HG03196 (cell line): ENCODE data around the gene GLI1.
"Not testable (repeated sequence)": the region's sequence is repeated elsewhere in the genome, so short reads cannot be mapped to it uniquely, and the experiment has no call there.

Source experiments
- ATAC-seq: cut with Tn5 transposase; IDR thresholded peaks from one replicate; pipeline ENCODE4 v1.9.1; 2021; ENCODE audit not compliant: unreplicated experiment

Gene GLI1

DNA sequence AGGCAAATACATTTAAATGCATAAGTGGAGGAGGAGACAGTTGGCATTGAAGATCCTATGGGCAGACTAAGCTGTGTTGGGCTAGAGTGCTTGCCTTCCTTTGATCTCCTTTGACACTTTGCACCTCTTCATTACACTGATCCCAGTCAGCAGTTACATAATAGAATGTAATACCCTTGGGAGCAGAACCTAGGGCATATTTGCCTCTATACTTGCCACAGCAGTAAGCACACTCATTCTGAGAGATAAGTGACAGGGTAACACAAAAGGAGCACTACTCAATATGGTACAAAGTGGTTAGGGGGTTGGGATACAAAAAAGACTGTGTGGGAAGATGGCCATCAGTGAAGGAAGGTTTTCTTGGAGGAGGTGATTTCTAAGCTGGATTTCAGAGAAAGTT, 37.2 kb downstream of the GLI1 start:
- ATAC-seq, result no peak

DNA sequence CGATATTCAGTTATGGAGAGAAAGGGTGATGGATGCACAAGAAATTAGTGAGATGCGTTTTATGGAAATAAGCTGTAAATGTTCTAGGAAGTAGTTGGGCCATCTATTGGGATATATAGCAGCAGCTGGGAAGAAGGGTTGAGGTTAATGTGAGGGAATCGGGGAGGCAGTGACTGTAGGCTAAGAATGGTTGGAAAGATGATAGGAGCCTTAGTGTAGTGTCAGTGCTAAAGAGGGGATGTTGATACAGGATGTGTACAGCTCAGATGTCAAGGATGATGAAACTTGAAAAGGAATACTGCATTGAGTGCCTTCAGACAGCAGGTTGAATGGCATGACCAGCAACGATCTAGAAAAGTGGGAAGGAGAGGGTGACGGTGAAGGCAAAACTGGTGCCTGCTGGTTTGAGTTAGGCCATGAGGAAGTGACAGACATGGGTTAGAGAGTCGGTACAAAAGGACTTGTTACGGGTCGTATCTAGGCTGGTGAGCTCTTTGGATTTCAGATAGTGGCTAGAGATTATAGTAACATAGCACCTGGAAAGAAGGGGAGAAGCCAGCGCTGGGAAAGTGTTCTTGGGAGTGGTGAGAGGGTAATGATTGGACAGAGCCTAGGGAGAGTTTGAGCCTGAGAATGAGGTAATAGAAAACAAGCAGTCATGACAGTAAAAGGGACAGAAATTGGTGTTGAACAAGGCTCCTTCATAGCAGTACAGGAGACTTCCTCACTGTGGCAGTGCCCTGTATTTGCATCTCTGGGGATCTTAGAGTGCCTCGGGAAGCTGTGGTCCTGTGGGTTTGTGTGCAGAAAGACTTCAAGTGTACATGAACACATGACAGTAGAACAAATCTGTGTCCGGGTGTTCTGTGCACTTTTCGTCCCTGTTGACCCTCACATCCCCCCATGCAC, 37.9 kb downstream of the GLI1 start:
- ATAC-seq, result no peak

DNA sequence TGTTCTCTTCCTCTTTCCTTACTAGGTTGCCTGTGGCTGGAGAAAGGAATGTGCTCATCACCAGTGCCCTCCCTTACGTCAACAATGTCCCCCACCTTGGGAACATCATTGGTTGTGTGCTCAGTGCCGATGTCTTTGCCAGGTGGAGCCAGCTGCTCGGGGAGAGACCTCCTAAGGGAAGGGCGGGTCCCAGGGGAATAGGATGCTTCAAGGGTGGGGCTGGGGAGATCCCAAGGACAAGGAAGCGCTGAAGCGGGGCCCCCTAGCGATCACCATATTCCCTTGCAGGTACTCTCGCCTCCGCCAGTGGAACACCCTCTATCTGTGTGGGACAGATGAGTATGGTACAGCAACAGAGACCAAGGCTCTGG, 38.5 kb downstream of the GLI1 start:
- no peak for ATAC-seq

DNA sequence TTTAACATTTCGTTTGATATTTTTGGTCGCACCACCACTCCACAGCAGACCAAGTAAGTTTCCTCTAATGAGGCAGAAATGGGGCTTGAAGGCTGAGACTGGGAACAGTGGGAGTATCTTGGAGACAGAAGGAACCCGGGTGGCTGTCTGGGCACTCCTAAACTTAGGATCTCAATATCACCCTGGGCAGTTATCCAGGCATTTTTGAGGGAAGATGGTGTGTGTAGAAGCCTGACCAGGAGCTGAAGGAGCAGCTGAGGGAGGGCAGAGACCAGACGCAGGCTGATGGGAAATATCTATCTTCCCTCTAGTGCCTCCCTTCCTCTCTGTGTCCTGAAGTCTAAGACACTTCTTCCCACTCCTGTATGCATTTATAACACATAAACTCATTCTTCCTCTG, 39.0 kb downstream of the GLI1 start:
- no peak for ATAC-seq

DNA sequence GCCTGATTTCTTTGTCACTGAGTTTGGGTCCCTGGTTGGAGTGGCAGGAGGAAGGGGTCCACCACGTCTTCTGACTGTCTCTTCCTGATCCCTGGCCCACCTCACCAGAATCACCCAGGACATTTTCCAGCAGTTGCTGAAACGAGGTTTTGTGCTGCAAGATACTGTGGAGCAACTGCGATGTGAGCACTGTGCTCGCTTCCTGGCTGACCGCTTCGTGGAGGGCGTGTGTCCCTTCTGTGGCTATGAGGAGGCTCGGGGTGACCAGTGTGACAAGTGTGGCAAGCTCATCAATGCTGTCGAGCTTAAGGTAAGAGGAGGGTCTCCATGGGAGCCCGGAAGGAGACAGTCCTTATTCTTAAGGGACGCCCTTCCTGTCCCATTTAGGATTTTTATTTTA, 40.6 kb downstream of the GLI1 start:
- no peak for ATAC-seq

DNA sequence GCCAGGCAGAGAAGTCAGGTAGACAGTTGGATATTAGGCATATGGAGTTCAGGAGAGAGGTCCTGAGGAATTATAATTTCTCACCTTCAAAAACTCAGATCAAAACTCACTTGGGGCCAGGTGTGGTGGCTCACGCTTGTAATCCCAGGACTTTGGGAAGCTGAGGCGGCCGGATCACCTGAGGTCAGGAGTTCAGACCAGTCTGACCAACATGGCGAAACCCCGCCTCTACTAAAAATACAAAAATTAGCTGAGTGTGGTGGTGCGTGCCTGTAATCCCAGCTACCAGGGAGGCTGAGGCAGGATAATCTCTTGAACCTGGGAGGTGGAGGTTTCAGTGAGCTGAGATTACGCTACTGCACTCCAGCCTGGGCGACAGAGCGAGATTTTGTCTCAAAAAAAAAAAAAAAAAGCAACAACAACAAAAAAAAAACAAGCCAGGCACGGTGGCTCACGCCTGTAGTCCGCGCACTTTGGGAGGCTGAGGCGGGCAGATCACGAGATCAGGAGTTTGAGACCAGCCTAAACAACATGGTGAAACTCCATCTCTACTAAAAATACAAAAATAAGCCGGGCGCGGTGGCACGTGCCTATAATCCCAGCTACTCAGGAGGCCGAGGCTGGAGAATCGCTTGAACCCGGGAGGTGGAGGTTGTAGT, 42.9 kb downstream of the GLI1 start:
- ATAC-seq, result not testable (repeated sequence)

DNA sequence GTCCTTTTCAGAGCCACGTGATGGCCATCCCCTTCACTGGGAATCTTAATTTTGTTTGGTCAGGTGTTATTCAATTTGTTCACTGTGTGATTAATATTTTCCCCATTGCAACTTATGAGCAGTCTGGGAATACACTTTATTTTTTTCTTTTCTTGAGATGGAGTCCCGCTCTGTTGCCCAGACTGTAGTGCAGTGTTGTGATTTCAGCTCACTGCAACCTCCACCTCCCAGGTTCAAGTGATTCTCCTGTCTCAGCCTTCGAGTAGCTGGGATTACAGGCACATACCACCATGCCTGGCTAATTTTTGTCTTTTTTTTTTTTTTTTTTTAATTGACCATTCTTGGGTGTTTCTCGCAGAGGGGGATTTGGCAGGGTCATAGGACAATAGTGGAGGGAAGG, 47.0 kb downstream of the GLI1 start:
- ATAC-seq, result not testable (repeated sequence)

DNA sequence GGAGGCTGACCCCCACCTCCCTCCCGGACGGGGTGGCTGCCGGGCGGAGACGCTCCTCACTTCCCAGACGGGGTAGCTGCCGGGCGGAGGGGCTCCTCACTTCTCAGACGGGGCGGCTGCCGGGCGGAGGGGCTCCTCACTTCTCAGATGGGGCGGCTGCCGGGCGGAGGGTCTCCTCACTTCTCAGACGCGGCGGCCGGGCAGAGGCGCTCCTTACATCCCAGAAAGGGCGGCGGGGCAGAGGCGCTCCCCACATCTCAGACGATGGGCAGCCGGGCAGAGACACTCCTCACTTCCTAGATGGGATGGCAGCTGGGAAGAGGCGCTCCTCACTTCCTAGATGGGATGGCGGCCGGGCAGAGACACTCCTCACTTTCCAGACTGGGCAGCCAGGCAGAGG, 48.2 kb downstream of the GLI1 start:
- not testable (repeated sequence) for ATAC-seq

DNA sequence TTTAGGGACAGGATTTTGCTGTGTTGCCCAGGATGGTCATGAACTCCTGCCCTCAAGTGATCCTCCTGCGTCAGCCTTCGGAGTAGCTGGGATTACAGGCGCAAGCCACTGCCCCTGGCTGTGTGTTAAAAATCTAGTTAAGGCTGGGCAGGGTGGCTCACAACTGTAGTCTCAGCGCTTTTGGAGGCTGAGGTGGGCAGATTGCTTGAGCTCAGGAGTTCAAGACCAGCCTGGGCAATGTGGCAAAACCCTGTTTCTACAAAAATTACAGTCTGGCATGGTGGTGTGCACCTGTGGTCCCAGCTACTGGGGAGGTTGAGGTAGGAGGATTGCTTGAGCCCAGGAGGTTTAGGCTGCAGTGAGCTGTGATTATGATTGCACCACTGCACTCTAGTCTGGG, 51.6 kb downstream of the GLI1 start:
- no peak for ATAC-seq

DNA sequence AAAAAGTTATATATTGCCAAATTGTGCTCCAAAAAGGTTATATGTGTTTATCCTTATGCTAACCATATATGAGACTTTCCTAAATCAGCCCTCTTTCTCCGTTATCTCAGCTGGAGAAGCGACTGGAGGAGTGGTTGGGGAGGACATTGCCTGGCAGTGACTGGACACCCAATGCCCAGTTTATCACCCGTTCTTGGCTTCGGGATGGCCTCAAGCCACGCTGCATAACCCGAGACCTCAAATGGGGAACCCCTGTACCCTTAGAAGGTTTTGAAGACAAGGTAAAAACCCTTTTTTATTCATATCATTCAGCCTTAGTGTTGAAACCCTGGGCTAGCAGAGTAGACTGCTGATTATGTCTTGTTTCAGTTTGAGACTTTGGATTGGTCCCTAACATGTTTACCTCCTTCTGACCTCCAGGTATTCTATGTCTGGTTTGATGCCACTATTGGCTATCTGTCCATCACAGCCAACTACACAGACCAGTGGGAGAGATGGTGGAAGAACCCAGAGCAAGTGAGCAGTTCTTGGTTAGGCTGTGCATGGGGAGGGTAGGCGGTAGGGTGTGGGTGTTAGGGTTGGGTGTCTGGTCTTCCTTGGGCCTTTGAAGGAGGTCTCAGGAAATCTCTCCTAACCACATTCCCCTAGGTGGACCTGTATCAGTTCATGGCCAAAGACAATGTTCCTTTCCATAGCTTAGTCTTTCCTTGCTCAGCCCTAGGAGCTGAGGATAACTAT, 52.2 kb downstream of the GLI1 start:
- ATAC-seq, result no peak

DNA sequence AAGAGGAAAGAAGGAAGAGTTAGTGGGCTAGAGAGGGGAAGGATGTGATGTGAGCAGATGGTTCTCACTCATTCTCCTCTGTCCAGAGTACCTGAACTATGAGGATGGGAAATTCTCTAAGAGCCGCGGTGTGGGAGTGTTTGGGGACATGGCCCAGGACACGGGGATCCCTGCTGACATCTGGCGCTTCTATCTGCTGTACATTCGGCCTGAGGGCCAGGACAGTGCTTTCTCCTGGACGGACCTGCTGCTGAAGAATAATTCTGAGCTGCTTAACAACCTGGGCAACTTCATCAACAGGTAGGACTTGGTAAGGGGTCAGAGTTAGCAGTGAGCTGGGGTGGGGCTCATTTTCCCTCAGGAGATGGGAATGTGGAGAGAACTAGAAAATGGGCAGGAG, 53.1 kb downstream of the GLI1 start:
- no peak for ATAC-seq

DNA sequence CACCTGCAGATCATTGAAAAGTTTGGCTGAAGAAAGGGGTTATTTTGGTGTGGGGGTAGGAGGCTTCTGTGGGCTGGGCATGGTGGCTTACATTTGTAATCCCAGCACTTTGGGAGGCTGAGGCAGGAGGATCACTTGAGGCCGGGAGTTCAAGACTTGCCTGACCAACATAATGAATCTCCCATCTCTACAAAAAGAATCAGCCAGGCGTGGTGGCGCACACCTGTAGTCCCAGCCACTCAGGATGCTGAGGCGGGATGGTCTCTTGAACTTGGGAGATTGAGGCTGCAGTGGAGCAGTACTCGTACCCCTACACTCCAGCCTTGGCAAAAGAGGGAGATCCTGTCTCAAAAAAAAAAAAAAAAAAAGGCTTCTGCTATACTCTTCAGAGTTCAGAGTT, 53.7 kb downstream of the GLI1 start:
- ATAC-seq, result no peak

DNA sequence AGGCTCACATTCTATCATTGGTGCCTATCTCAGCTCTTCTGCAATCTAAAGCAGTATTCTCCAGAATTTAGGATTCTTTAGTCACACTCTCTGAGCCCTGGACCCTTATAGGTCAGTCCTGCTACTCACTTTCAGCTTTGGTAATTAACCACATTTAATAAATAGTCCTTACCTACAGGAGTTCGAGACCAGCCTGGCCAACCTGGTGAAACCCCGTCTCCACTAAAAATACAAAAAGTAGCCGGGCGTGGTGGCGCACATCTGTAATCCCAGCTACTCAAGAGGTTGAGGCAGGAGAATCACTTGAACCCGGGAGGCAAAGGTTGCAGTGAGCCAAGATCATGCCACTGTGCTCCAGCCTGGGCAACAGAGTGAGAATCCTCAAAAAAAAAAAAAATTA, 54.1 kb downstream of the GLI1 start:
- not testable (repeated sequence) for ATAC-seq

DNA sequence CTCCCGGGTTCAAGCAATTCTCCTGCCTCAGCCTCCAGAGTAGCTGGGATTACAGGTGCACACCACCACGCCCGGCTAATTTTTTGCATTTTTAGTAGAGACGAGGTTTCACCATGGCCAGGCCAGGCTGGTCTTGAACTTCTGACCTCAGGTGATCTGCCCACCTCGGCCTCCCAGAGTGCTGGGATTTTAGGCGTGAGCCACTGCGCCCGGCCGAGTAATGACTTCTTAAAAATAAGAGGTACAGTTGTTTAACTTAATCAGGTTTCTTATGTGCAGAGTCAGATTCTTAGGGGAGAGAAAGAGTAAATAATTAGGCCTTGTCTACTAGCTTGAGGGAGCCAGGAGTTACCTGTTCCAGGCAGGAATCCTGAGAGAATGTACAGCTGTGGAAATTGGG, 54.7 kb downstream of the GLI1 start:
- ATAC-seq, result not testable (repeated sequence)

DNA sequence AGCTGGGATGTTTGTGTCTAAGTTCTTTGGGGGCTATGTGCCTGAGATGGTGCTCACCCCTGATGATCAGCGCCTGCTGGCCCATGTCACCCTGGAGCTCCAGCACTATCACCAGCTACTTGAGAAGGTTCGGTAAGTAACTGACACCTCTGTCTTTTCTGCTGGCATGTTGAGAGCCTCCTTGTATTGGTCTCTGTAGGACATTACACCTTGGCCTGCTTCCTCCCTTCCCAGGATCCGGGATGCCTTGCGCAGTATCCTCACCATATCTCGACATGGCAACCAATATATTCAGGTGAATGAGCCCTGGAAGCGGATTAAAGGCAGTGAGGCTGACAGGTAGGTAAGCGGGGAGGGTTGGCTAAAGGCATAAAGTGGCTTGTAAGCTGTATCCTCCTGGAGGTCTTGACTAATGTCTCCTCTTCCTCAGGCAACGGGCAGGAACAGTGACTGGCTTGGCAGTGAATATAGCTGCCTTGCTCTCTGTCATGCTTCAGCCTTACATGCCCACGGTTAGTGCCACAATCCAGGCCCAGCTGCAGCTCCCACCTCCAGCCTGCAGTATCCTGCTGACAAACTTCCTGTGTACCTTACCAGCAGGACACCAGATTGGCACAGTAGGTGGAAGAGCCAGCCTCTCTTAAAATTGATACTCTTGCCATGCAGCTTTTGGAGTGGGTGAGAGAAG, 55.3 kb downstream of the GLI1 start:
- no peak for ATAC-seq

DNA sequence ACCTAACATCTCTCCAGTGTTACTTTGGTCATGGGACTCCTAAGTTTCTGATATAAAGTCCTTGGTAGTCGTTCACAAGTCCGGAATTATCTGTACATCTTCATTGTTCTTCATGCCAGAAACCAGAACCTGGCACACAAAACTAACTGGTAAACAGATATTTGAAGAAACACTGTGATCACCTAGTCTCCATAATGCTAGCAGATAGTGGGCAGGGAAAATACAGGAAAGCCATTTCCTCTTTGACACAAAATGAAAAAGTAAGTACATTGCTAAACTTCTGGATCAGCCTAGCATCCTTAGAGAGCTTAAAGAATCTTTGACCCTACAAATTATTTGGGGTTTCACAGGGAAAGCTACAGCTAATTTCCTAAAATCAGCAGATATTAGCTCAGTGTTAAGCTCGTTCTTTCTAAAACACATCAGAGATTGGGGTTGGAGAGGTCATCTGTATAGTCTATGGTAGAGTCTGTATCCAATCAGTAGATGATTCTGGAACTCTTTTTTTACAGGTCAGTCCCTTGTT, 55.9 kb downstream of the GLI1 start:
- ATAC-seq, result no peak

DNA sequence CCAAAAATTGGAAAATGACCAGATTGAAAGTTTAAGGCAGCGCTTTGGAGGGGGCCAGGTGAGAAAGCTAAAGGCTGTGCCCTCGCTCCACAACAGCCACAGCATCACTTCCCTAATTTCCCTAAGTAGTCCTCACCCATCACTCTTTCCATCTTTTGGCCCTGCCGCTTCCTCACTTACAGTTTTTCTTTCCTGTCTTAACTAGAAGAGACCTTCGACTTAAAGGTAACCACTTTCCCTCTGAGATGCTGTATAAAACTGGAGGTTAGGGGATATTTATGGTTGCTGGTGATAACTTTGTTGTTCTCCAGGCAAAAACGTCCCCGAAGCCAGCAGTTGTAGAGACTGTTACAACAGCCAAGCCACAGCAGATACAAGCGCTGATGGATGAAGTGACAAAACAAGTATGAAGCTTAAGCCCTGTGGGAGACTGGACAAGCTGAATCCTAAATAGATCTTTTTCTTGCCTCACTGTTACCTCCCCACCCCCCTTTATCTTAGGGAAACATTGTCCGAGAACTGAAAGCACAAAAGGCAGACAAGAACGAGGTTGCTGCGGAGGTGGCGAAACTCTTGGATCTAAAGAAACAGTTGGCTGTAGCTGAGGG, 56.5 kb downstream of the GLI1 start:
- ATAC-seq, result no peak

DNA sequence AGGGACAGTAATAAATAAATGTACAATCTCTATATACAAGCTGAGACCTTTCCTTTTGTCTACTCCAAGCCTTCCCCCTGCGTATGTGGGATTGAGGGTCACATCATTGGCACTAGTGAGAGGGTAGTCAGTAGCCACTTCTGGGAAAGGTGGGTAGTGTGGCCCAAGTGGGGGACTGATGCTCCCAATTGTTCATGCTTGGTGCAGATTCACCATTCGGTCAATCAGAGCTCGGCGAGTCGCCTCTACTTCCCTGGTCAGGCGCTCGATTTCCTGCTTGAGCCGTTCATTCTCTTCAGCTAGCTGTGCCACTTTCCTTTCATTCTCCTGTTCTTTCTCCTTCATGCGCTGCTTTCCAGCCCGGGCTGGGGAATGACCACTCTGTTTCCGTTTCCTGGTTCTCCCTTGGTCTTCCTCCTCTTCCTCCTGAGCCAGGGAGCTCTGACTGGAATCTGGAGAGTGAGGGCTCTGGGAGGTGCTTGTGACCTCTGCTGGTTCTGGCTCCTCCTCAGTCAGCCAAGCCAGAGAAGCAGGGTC, 57.1 kb downstream of the GLI1 start:
- no peak for ATAC-seq

DNA sequence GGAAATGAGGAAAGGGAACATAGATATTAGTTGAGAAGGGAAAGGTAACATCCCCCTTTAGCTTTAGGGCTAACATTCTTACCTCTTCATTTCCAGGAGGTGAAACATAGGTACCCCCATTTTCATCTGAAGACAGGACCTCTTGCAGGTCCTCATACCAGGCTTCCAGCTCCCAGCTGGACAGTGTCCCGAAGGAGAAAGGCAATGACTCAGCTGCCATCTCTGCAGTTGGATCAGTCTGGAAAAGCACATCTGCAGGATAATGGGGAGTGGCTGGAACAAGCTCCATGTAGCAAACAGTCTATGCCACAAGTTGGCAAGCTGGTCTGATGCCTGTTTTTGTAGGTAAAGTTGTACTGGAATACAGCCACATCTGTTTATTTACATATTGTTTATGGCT, 57.6 kb downstream of the GLI1 start:
- no peak for ATAC-seq

DNA sequence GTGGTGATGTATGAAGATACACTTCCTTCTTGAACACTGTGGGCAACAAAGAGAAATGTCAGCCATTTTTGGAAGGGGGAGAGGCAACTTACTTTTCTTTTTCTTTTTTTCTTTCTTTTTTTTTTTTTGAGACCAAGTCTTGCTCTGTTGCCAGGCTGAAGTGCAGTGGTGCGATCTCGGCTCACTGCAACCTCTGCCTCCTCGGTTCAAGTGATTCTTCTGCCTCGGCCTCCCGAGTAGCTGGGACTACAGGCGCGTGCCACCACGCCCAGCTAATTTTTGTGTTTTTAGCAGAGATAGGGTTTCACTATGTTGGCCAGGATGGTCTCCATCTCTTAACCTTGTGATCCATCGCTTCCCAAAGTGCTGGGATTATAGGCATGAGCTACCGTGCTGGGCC, 58.1 kb downstream of the GLI1 start:
- not testable (repeated sequence) for ATAC-seq
